GM19467 (cell line): ENCODE measurements around the gene OTUB1.

Experiments used
- ATAC-seq: cut with Tn5 transposase; IDR thresholded peaks from one replicate; pipeline ENCODE4 v1.9.1; 2021; ENCODE audit warnings: mild to moderate bottlenecking, moderate library complexity; ENCODE audit not compliant: unreplicated experiment

OTUB1 gene

DNA sequence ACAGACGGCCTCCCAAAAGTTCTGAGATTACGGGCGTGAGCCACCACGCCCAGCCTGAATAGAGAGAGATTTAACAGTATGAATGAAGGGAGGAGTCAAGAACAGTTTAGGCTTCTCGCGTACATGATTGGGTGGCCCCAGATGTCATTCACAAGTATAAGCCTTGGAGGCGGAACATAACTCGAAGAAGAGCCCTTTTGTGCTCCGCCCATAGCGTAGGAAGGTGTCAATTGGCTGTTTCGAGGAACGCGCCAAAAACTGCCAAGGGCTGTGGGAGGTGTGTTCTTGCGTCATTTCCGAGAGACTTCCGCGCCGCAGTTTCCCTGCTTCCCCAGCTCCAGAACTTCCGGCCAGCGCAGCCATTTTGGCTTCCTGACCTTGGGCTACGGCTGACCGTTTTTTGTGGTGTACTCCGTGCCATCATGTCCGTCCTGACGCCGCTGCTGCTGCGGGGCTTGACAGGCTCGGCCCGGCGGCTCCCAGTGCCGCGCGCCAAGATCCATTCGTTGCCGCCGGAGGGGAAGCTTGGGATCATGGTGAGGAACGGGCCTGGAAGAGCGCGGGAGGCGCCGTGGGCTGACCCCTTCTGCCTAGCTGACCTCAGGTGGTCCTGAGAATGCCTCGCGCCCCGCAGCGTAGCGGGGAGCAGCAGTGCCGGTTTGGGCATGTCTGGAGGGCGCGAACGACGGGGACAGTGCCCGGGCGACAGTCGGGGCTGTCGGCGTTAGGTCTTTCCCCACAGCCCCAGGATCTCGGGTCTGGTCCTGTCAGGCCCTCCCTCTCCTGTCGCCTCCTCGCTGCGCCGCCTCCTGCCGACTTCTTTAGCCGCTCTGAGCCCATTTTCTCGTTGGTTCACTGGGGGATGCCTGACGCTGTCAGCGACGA lies 11.7 kb upstream of the OTUB1 start, which contains the start of gene COX8A:
TSS of gene COX8A (plus strand) at position 362 of the 885 bp plus-strand sequence. CDS start at position 423, 61 bp downstream.
- ATAC-seq: peak; percentile 97

DNA sequence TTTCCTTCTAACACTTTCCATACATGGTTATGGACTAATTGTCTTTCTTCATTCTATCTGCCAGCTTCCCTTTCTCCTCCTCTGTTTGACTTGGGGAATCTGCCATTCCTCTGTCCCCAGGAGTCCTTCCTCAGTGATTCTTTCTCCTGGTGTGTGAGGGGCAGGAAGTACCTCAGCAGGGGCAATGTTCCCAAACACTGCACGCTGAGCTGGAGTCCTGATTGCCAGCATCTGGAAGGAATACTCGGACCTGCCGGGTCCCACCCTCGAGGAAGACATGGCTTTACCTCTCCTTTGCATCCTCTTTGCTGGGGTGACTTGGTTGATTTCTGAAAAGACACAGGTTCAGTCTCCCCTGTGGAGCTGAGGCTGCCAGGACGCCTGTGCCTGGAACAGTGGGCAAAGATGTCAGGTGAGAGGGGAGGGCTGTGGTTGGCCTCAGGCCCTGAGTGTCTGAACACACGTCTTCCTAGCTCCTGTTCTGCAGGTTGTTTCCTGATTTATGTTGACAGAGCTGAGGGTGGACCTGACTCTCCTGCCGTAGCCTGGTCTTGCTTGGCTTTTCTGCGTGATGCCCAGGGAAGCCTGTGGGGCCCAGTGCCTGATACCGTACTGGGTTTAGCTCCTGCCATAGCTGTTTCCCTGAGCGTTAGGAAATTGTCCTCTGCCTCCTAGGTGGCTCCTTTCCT lies 7.5 kb upstream of the OTUB1 start:
- ATAC-seq: no peak

DNA sequence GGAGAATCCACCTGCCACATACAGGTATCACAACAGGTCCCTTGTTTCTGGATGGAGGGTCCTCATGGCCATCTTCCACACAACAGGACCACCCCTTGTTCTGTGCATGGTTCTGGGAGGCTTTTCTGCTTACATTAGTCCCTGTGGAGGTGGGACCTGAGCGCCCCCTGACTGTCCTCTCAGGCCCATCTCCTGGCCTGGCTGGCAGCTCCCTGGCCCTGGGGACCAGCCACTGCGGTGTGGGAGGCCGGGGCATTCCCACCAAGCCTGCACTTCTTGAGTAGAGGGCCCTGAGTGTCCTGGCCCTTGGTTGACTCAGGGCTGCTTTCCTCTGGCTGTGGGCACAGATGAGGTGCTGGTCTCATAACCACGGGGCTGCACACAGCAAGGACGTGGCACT lies 6.8 kb upstream of the OTUB1 start:
- ATAC-seq: no peak

- ATAC-seq: no peak
Measured at GRCh38 chr11:63985812-63986155, 454 bp upstream of the OTUB1 start.

DNA sequence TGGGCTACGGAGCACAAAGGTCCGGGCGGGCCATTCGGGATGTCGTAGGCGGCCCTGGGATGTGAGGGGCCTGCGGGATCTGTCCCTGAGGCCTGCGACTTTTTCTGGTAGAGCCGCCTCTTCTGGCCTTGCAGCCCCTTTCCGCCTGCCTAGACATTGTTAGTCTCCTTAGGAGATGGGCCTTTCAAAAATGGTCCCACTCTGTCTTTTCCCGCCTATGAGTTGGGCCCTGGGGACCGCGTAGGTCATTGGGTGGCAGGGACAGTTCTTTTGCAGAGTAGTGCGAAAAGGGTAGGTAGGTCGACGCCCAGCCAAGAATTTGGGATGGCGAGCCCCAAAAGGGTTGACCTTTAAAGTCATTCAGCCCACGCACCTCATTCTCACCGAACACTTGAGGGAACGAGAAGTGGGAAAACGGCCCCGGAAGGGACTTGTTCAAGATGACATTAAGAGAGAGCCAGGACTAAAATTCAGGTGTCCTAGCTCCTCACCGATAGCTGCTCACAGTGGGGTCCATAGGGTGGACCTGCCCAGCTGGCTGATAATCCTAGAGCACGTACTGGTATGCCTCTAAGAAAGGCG lies 785 bp downstream of the OTUB1 start:
- no peak for ATAC-seq

GRCh38 chr11:63991558-63991957 lies 5.3 kb downstream of the OTUB1 start:
- no peak for ATAC-seq

DNA sequence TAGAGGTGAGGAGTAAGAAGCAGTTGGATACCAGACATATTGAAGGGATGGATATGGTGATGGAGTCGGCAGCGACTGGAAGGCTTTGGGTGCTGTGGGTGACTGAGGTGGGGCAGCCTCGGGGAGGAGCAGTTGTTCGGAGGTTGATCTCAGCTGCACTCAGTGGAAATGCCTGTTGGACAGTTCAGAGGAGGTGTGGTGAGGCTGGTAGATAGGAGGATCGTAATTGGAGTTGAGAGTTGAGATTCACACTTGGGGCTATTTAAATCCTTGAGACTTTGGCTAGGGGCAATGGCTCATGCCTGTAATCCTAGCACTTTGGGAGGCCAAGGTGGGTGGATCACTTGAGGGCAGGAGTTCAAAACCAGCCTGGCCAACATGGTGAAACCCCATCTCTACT lies 6.9 kb downstream of the OTUB1 start:
- no peak for ATAC-seq

DNA sequence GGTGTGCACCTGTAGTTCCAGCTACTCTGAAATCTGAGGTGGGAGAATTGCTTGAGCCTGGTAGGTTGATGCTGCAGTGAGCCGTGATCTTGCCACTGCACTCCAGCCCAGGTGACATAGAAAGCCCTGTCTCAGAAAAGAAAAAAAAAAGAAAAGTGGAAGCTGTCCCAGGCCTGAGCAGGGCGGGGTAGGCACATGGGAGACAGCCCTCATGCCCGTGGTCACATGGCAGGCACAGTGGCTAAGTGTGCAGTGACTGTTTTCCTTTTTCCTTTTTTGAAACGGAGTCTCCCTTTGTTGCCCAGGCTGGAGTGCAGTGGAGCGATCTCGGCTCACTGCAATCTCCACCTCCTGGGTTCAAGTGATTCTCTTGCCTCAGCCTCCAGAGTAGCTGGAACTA lies 7.8 kb downstream of the OTUB1 start:
- no peak for ATAC-seq

DNA sequence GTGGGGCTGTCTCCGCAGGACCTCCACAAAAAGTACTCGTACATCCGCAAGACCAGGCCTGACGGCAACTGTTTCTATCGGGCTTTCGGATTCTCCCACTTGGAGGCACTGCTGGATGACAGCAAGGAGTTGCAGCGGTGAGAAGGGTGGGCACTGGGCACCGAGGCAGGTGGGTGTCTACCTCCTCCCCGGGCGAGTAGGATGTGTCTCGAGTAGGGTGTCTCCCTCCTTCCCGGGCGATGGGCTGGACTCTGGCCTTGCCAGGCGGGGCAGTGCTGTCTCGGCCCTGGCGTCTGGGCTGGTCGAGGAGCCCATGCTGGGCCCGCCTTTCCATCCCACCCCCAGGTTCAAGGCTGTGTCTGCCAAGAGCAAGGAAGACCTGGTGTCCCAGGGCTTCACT lies 10.3 kb downstream of the OTUB1 start:
- ATAC-seq: no peak

GRCh38 chr11:63997104-63997700 lies 11.0 kb downstream of the OTUB1 start:
- ATAC-seq: no peak

DNA sequence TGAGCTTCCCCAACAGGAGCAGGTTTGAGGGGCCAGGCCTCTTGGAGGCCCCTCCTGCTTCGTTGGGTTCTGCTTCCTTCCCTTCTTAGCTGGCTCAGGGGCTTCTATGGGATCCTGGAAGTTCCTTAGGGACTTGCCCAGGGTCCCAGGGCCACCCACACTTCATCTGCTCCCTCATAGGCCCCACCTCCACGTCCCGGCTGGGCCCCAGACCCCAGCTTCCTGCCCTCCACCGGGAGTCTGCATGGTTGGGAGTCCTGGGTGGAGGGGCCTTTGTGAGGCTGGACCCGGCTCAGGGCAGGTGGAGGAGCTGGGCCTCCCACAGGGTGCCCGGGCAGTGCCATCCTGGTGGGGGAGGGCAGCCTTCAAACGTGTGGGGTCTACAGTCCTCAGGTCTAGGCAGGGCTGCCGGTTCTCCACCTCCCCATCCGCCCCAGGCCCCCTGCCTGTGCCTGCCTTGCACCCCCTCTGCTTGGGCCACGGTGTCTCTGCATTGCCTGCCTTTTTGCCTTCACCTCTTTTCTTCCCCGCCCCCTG lies 11.6 kb downstream of the OTUB1 start:
- no peak for ATAC-seq

DNA sequence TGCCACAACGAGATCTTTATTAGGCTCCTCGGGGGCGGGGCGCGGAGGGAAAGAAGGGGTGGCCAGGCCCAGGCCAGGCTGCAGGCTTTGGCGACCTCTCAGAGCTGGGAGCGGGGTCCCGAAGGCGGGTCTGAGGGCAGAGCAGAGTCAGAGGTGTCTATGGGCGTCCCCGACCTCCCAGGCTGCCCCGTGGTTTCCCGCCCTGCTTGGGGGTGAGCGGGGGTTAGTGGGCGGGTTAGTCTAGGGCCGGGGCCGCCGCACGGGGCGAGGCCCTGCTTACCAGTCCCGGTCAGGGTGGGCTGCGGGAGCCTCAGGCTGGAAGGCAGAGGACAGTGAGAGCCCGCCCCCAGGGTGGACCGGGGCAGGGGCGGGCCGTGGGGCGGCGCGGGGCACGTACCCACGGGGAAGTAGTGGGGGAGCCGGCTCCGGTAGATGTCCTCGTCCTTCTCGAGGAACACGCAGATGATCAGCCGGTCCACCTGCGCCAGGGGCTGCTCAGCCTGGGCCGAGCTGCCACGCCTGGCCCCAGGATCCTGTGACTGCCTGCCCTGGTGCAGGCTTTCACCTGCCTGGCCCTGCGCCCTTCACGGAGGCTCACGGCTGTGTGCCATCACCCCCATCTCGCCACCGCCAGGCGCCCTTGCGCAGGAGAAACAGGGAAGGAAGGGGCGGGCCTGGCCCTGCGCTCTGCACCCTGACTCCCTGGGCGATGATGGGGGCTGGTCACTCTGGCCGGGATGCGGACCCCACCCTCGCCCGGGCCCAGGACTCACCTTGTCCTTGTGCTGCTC lies 12.5 kb downstream of the OTUB1 start:
- ATAC-seq: no peak

GRCh38 chr11:63999349-64000025 lies 13.2 kb downstream of the OTUB1 start:
- no peak for ATAC-seq

DNA sequence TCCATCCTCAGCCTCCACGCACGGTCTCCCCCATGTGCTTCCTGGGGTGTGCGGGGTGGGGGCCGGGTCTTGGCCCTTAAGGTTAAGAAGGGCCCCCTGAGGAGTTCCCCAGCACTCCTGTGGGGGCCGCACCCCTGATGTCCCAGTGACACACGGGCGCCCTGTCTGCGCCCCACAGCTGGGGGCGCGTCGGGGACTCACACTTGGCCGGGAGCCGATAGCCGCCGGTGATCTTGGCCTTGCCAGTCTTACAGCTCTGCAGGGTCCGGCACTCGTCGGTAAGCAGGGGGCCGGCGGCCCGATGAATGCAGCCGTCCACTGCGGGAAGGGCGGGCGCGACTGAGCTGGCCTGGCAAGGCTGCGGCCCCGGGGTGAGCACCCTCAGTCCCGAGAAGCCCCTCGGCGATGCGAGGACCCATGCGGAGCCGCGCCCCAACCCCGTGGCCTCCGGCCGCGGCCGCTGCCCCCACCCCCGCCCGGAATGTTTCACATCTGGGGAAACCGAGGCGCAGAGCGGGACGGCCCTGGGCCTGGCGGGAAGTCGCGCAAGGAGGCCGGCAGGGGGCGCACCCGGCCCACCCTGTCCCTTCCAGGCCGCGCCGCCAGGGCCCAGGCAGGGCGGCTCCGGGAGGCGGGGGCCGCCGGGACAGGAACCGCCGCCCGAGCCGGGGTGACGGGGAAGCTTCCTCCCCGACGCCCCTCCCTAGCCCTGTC lies 13.9 kb downstream of the OTUB1 start:
- no peak for ATAC-seq

DNA sequence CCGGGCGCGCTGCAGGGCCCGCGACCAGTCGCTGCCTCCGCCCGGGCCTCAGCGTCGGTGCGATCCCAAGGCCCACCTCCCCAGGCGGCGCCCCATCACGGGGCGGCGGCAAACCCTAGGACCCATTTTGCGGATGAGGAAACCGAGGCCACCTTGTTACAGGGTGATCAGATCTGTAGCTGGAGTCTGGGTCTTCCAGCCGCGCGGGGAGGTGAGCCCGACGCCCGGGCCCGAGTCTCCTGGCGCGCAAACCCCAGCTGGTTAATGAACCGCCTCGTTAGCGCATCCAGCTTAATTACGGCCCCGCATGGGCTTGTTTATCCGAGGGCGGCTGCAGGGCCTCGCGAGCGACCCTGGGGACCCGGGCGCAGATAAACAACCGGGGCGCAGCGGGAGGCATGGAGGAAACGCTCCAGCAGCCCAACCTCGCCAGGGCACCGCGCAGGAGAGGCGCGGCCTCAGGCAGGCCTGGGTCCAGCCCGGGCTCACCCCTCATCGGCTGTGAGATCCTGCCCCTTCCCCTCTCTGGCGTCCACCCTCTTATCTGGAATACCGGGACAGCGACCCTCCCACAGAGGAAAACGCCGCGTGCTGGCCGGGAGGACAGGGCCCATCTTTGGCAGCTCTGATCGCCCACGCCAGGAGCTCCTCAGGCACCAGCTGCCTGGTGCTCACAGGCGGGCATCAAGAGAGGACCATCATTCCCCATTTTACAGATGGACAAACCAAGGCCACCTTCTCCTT lies 14.7 kb downstream of the OTUB1 start:
- ATAC-seq: no peak

GRCh38 chr11:64001484-64002420 lies 15.5 kb downstream of the OTUB1 start:
- ATAC-seq: no peak

- no peak for ATAC-seq
Measured at GRCh38 chr11:64003807-64004589, 17.8 kb downstream of the OTUB1 start.
